Muscle layer of duodenum (tissue), 2 donors: ENCODE data around the gene IL1RAPL2.

ENCODE experiments used
- H3K27ac ChIP-seq: one replicate; pipeline ENCODE4 v1.7.0; 2013; ENCODE audit warnings: mild to moderate bottlenecking, low read length
- H3K27me3 ChIP-seq: one replicate; pipeline ENCODE4 v1.7.0; 2013; ENCODE audit warnings: low read depth, mild to moderate bottlenecking, control low read depth, low read length
- H3K36me3 ChIP-seq, 2 donors: one replicate each; pipeline ENCODE4 v1.7.0; 2013; ENCODE audit warnings: low read length in 2 of 2, control low read depth in 1 of 2, mild to moderate bottlenecking in 1 of 2; ENCODE audit not compliant: insufficient read depth in 2 of 2, control insufficient read depth in 1 of 2
- H3K4me1 ChIP-seq, 2 donors: one replicate each; pipeline ENCODE4 v1.7.0; 2013; ENCODE audit warnings: low read length in 2 of 2, mild to moderate bottlenecking in 2 of 2, control low read depth in 1 of 2, moderate library complexity in 1 of 2; ENCODE audit not compliant: insufficient read depth in 2 of 2, control insufficient read depth in 1 of 2
- H3K4me3 ChIP-seq, 2 donors: one replicate each; pipeline ENCODE4 v1.7.0; 2013; ENCODE audit warnings: low read length in 2 of 2, low read depth in 1 of 2, mild to moderate bottlenecking in 1 of 2
- H3K9me3 ChIP-seq, 2 donors: one replicate each; pipeline ENCODE4 v1.7.0; 2013; ENCODE audit warnings: low read length in 2 of 2, control low read depth in 1 of 2, mild to moderate bottlenecking in 1 of 2; ENCODE audit not compliant: control insufficient read depth in 1 of 2
- donor health status: healthy.

IL1RAPL2 gene

GRCh38 chrX:105526431-105526830, 960.4 kb downstream of the IL1RAPL2 start:
- H3K27ac ChIP-seq, result no peak overlapping the region
- H3K4me1 ChIP-seq, result no peaks in the 10 kb centered on the region
- no peak overlapping the region for H3K4me3 ChIP-seq
- no peaks in the 10 kb centered on the region for H3K36me3 ChIP-seq
- H3K9me3 ChIP-seq, result no peaks in the 10 kb centered on the region
- H3K27me3 ChIP-seq, result no peaks in the 10 kb centered on the region

- Histone ChIP-seq H3K27me3 (no peaks in the 10 kb centered on the region), H3K27ac (no peak overlapping the region), H3K36me3 (no peaks in the 10 kb centered on the region), H3K4me1 (no peaks in the 10 kb centered on the region), H3K9me3 (peaks cover 0 to 3% of the 10 kb centered on the region in 2 donors), H3K4me3 (no peak overlapping the region)
Observed at GRCh38 chrX:105527759-105528158, 961.8 kb downstream of the IL1RAPL2 start.

DNA sequence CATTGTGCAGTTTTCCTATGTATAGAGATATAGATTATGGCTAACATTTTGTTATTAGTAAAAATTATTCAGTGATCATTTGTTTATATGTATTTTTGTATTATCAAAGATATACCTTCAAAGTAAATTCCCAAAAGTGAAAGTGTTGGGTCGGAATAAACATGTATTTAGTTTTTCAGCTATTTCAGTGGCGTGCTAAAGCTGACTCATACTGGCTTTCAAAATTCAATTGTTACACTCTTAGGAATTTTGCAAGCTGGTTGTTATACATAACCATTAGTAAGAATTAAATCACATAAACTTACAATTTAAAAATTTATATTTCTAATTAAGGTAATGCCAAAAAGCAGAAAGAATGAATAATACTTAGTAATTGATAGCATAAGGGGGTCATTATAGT, 968.0 kb downstream of the IL1RAPL2 start:
- H3K36me3 ChIP-seq, result no peaks in the 10 kb centered on the region
- H3K4me1 ChIP-seq, result no peaks in the 10 kb centered on the region
- peaks cover 0 to 3% of the 10 kb centered on the region in 2 donors for H3K9me3 ChIP-seq
- H3K4me3 ChIP-seq, result no peak overlapping the region
- H3K27me3 ChIP-seq, result no peaks in the 10 kb centered on the region
- H3K27ac ChIP-seq, result no peak overlapping the region

DNA sequence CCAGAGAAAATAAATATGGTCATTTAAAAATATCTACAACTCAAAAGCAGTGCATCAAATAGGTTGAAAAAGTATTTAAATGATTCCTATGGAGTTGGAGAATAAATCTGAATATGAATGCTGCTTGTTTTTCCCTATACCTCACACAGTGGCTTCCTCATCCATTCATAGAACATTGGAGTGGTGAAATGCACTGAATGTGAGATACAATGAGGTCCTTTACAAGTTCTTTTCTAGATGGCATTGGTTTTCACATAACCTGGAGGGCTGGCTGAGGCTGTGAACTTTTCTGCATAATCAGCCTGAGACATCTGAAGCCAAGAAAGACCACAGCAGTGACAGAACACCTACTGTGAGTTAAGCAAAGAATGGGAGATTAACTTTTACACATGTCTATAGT, 977.3 kb downstream of the IL1RAPL2 start:
- no peaks in the 10 kb centered on the region for H3K9me3 ChIP-seq
- H3K27ac ChIP-seq, result no peak overlapping the region
- no peak overlapping the region for H3K4me3 ChIP-seq
- H3K27me3 ChIP-seq, result no peaks in the 10 kb centered on the region
- no peaks in the 10 kb centered on the region for H3K36me3 ChIP-seq
- no peaks in the 10 kb centered on the region for H3K4me1 ChIP-seq

GRCh38 chrX:105550043-105550663, 984.2 kb downstream of the IL1RAPL2 start:
- Histone ChIP-seq H3K4me3 (no peak overlapping the region), H3K4me1 (no peaks in the 10 kb centered on the region), H3K27ac (no peak overlapping the region), H3K9me3 (no peaks in the 10 kb centered on the region), H3K36me3 (no peaks in the 10 kb centered on the region), H3K27me3 (no peaks in the 10 kb centered on the region)

GRCh38 chrX:105552395-105552794, 986.4 kb downstream of the IL1RAPL2 start:
- no peaks in the 10 kb centered on the region for H3K27me3 ChIP-seq
- H3K36me3 ChIP-seq, result no peaks in the 10 kb centered on the region
- no peak overlapping the region for H3K27ac ChIP-seq
- H3K4me1 ChIP-seq, result no peaks in the 10 kb centered on the region
- no peak overlapping the region for H3K4me3 ChIP-seq
- no peaks in the 10 kb centered on the region for H3K9me3 ChIP-seq

DNA sequence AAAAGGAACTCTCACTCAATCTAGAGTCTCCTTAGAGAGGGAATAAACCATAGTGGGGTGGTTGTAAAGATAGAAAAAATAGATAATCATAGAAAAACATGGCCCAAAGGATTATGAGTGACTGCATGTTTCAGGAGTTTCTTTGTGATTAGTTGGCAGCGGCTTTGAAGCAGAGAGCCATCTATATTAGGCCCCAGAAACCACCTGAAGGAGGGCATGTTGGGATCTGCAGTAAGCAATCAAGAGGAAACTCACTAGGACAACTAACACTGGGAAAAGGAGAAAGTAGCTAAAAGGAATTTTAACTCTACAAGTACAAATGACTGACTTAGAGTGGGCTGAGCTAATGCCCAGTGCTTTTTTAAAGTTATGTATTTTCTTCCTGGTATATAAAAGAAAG, 987.1 kb downstream of the IL1RAPL2 start:
- Histone ChIP-seq H3K9me3 (no peaks in the 10 kb centered on the region), H3K36me3 (no peaks in the 10 kb centered on the region), H3K27me3 (no peaks in the 10 kb centered on the region), H3K4me3 (no peak overlapping the region), H3K27ac (no peak overlapping the region), H3K4me1 (no peaks in the 10 kb centered on the region)

GRCh38 chrX:105564501-105564900, 998.5 kb downstream of the IL1RAPL2 start:
- Histone ChIP-seq H3K9me3 (no peaks in the 10 kb centered on the region), H3K27ac (no peak overlapping the region), H3K27me3 (no peaks in the 10 kb centered on the region), H3K4me3 (no peak overlapping the region), H3K4me1 (no peaks in the 10 kb centered on the region), H3K36me3 (no peaks in the 10 kb centered on the region)

DNA sequence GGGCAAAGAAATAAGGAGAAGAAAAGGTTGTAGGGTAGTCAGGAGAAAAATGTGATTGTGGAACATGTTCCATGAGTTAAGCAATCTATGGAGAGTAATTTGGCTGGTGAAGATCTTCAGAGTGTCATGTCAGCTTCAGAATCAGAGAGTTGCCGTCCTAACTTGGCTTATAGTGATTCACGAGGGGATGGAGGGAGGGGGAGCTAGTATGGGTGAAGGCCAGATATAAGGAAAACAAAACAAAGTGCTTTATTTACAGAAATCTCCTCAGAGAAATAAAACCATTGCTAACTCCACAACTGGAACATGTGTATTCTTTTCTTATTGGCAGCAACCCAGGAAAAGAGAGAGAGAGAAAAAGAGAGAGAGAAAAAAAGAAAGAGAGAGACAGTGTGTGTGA, 999.9 kb downstream of the IL1RAPL2 start:
- Histone ChIP-seq H3K4me3 (no peak overlapping the region), H3K27ac (no peak overlapping the region), H3K27me3 (no peaks in the 10 kb centered on the region), H3K9me3 (no peaks in the 10 kb centered on the region), H3K4me1 (no peaks in the 10 kb centered on the region), H3K36me3 (no peaks in the 10 kb centered on the region)

GRCh38 chrX:105567082-105567481, 1001.1 kb downstream of the IL1RAPL2 start:
- no peaks in the 10 kb centered on the region for H3K36me3 ChIP-seq
- H3K4me3 ChIP-seq, result no peak overlapping the region
- no peaks in the 10 kb centered on the region for H3K27me3 ChIP-seq
- H3K9me3 ChIP-seq, result no peaks in the 10 kb centered on the region
- H3K4me1 ChIP-seq, result no peaks in the 10 kb centered on the region
- no peak overlapping the region for H3K27ac ChIP-seq

- H3K9me3 ChIP-seq, result no peaks in the 10 kb centered on the region
- no peak overlapping the region for H3K27ac ChIP-seq
- H3K4me3 ChIP-seq, result no peak overlapping the region
- H3K27me3 ChIP-seq, result no peaks in the 10 kb centered on the region
- no peaks in the 10 kb centered on the region for H3K36me3 ChIP-seq
- H3K4me1 ChIP-seq, result no peaks in the 10 kb centered on the region
Observed at GRCh38 chrX:105608745-105609144, 1042.7 kb downstream of the IL1RAPL2 start.

DNA sequence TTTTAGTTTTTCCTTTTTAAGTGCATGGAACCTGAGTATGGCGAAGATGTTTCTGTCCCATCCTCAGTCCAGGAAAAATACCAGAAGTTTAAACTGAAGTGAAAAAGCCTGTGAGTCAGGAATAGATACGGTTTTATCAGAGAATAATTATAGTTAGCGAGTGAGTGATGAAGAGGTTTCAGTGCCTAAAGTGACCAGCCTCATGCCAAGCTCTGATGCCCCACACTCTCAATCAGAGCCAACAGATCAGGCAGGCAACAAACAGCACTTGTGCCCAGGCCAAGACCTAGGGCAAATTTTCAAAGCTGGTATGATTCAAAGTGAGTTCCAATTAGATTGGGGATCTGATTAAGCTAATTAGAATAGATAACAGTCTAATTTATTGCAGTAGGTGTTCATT, 1043.5 kb downstream of the IL1RAPL2 start:
- H3K4me3 ChIP-seq, result no peak overlapping the region
- H3K36me3 ChIP-seq, result no peaks in the 10 kb centered on the region
- H3K27me3 ChIP-seq, result no peaks in the 10 kb centered on the region
- no peaks in the 10 kb centered on the region for H3K4me1 ChIP-seq
- H3K9me3 ChIP-seq, result no peaks in the 10 kb centered on the region
- H3K27ac ChIP-seq, result no peak overlapping the region
